Fibroblast of skin of scalp (primary cell): ENCODE data around the gene ZNF527. TPM values are rescaled to one million over a fixed set of nuclear protein-coding genes. Genes with fewer than 3 reads are reported as not detected.
"Not testable (repeated sequence)": the region's sequence is repeated elsewhere in the genome, so short reads cannot be mapped to it uniquely, and the experiment has no call there.

ENCODE experiments used
- DNase-seq: peaks from one replicate; pipeline ENCODE4 v3.0.0-alpha.2; 2013
- polyA plus RNA-seq, 2 experiments: library from polyadenylated mRNA; unstranded; fragments of 120-200 nt; gene quantifications; one replicate each; pipeline ENCODE4 v1.2.1, GENCODE V29; 2013; ENCODE audit not compliant: insufficient read length in 2 of 2

Gene ZNF527
- polyA plus RNA-seq (2013, experiment 1 of 2; ENCODE audit: insufficient read length), result 2.8 TPM
- 2.5 TPM for polyA plus RNA-seq (2013, experiment 2 of 2; ENCODE audit: insufficient read length)

- DNase-seq, result peak; percentile 96
Observed at GRCh38 chr19:37370880-37371661, at the start of gene ZNF527. Gene ZNF527 (plus strand): TSS chr19:37371099. CDS start chr19:37374199, 3,100 bp downstream.

DNA sequence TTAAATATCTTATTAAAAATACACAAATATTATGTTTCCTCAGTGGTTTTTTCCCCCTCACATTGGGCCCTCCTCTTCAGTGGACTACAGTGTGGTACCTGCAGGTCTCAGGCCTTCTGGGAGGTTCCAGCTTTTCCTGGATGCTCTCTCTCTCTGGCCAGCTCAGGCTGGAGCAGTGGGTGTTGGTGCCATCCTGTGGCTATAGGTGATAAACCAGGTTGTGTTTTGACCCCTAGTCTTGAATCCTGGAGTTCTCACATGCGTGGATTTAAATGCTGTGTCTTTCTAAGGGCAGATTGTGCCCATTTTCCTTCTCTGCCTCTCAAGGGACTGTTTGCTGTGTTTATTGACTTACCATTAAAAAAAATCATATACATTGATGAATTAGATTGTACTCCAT, 41.2 kb upstream of the ZNF527 start:
- no peak for DNase-seq

- no peak for DNase-seq
Observed at GRCh38 chr19:37332839-37333238, 38.1 kb upstream of the ZNF527 start.

DNA sequence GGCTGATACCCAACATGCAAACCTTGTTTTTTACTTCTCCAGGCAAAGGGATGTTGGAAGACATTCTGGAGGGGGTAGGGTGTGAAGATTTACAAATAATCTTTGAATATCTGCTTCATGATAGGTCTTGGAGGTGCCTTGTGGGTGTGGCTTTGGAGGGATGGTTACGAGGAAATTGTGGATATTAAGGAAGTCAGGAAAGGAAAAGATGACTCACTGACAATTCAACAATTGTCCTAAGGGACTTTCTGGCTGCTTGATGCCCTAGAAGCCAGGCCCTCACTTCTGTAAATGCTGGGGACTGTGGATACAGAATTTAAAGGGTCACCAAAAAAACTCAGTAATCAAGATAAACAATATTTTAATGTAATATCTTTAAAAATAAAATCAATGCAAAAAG, 37.4 kb upstream of the ZNF527 start:
- peak; percentile 6 for DNase-seq

GRCh38 chr19:37334179-37335071, 36.5 kb upstream of the ZNF527 start:
- DNase-seq, result peak; percentile 92

- no peak for DNase-seq
Observed at GRCh38 chr19:37342753-37343152, 28.1 kb upstream of the ZNF527 start.

GRCh38 chr19:37346091-37346490, 24.8 kb upstream of the ZNF527 start:
- no peak for DNase-seq

DNA sequence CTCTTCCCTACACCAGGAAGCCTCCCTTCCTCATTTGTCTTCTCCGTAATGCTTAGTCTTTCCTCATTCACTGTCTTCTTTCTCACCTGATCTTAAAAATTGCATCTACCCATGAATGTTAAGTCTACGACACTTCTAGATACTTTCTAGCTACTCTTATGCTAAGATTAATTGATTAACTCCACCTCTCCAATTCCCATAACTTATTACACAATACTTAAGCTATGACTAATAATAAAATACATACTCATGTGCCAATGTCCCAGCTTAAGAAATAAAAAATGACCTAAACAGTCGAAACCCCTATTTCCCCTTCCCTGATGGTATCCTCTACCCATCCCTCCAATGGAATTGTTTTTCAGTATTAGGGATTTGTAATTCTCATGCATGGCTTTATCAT, 22.8 kb upstream of the ZNF527 start:
- DNase-seq, result no peak

GRCh38 chr19:37353968-37354367, 16.9 kb upstream of the ZNF527 start:
- no peak for DNase-seq

DNA sequence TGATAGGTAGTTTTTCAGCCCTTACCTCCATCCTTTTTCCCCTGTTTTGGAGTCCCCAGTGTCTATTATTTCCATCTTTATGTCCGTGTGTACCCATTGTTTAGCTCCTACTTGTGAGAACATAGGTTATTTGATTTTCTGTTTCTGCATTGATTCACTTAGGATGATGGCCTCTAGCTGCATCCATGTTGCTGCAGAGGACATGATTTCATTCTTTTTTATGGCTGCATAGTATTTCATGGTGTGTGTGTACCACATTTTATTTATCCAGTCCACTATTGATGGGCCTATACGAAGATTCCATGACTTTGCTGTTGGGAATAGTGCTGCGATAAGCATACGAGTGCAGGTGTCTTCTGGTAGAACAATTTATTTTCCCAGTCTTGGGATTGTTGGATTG, 15.0 kb upstream of the ZNF527 start:
- no peak for DNase-seq

DNA sequence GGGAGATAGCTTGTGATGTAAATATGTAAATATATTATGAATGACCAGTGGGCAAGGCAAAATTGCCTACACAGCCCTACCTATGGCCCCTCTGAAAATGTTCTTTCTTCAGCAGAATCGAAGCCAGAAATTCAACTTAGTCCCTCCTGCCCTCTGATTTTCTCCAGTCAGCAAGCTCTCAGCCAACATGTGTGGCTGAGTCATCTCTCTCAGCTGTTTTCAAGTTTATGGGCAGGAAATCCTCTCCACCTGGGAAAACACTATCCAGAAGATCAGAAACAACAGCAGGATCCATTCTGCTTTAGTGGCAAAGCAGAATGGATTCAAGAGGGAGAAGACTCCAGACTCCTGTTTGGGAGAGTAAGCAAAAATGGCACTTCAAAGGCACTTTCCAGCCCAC, 8.9 kb upstream of the ZNF527 start:
- no peak for DNase-seq

DNA sequence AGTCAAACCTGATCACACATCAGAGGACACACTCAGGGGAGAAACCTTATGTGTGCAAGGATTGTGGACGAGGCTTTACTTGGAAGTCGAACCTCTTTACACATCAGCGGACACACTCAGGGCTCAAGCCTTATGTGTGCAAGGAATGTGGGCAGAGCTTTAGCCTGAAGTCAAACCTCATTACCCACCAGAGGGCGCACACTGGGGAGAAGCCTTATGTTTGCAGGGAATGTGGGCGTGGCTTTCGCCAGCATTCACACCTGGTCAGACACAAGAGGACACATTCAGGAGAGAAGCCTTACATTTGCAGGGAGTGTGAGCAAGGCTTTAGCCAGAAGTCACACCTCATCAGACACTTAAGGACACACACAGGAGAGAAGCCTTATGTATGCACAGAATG, 8.2 kb upstream of the ZNF527 start:
- no peak for DNase-seq

DNA sequence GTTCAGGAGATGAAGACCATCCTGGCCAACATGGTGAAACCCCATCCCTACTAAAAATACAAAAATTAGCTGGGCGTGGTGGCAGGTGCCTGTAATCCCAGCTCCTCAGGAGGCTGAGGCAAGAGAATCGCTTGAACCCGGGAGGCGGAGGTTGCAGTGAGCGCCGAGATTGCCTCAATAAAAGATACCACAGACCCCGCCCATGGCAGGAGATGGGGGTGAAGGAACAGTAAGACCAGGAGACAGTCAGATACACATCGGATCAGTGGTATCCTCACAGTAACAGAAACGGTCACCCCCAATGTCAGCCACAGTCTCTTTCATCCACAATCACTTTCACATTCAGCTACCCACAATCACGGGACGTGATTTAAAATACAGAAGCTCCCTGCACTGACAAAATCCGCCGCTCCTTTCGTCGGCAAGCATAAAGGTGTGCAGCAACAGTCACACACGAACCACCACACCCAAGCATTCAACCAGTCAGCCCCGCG, 466 bp upstream of the ZNF527 start:
- DNase-seq, result not testable (repeated sequence)

- DNase-seq, result no peak
Observed at GRCh38 chr19:37389234-37389633, 18.3 kb downstream of the ZNF527 start.

- not testable (repeated sequence) for DNase-seq
Observed at GRCh38 chr19:37391399-37391798, 20.5 kb downstream of the ZNF527 start.

GRCh38 chr19:37401078-37401477, 30.2 kb downstream of the ZNF527 start:
- DNase-seq, result no peak

GRCh38 chr19:37403403-37403802, 32.5 kb downstream of the ZNF527 start:
- DNase-seq, result no peak

DNA sequence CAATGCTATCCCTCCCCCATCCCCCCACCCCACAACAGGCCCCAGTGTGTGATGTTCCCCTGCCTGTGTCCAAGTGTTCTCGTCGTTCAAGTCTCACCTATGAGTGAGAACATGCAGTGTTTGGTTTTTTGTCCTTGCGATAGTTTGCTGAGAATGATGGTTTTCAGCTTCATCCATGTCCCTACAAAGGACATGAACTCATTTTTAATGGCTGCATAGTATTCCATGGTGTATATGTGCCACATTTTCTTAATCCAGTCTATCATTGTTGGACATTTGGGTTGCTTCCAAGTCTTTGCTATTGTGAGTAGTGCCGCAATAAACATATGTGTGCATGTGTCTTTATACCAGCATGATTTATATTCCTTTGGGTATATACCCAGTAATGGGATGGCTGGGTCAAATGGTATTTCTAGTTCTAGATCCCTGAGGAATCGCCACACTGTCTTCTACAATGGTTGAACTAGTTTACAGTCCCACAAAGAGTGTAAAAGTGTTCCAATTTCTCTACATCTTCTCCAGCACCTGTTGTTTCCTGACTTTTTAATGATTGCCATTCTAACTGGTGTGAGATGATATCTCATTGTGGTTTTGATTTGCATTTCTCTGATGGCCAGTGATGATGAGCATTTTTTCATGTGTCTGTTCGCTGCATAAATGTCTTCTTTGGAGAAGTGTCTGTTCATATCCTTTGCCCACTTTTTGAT, 35.4 kb downstream of the ZNF527 start:
- DNase-seq, result not testable (repeated sequence)

DNA sequence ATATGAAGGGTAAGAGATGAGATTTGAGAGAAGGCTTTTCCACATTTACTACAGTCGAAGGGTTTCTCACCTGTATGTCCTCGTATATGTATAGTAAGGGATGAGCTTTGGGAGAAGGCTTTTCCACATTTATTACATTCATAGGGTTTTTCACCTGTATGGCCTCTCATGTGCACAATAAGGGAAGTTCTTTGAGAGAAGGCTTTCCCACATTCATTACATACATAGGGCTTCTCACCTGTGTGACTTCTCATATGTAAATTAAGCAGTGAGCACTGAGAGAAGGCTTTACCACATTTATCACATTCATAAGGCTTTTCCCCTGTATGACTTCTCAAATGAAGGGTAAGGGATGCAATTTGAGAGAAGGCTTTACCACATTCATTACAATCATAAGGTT, 41.8 kb downstream of the ZNF527 start:
- DNase-seq, result no peak

- DNase-seq, result no peak
Observed at GRCh38 chr19:37413313-37414084, 42.6 kb downstream of the ZNF527 start.
